ENCODE data around the gene ENAM. TPM values are rescaled to one million over a fixed set of nuclear protein-coding genes. Genes with fewer than 3 reads are reported as not detected.

The ENAM gene
- total and polyA plus RNA-seq, 2 of the 8 experiments (the other 6 are each of a cell fraction or from before 2014, with no cell fraction given), result not detected

- Histone ChIP-seq H3K9ac (replicated peaks in 1 of 4; ENCODE audit: extremely low read depth in 1 of 4, low read depth in 3 of 4, low read length in 3 of 4) (no peak overlapping the region), H2BK20ac (ENCODE audit: low read length) (no peak overlapping the region), H2AK5ac (ENCODE audit: low read depth, low read length) (no peak overlapping the region), H3K9me3 (ENCODE audit: insufficient read depth in 2 of 2, low read depth in 1 of 2, low read length in 1 of 2) (no peaks in the 10 kb centered on the region), H4K20me1 (replicated peaks in 1 of 2; ENCODE audit: control insufficient read depth in 1 of 2, insufficient read depth in 2 of 2, low read length in 2 of 2) (no peaks in the 10 kb centered on the region), H3K23me2 (ENCODE audit: low read depth, low read length) (no peaks in the 10 kb centered on the region; the same call in 1 of the 2 replicates), H4K5ac (ENCODE audit: insufficient read length, low read depth, low read length) (no peak overlapping the region), H3K18ac (ENCODE audit: extremely low read depth, low read length) (no peak overlapping the region), H2BK12ac (ENCODE audit: low read depth, low read length) (no peak overlapping the region), H3K4ac (replicated peaks; ENCODE audit: insufficient read length, low read depth, low read length) (no peak overlapping the region), H2BK120ac (replicated peaks; ENCODE audit: low read depth, low read length) (no peak overlapping the region), H3K27ac (ENCODE audit: low read depth, low read length) (no peak overlapping the region), H3K36me3 (ENCODE audit: control insufficient read depth in 2 of 4, insufficient read depth in 4 of 4, low read length in 3 of 4) (no peaks in the 10 kb centered on the region), H3K27me3 (replicated peaks in 1 of 4; ENCODE audit: control insufficient read depth in 3 of 4, extremely low read depth in 1 of 4, insufficient read depth in 3 of 4, low read length in 3 of 4) (no peaks in the 10 kb centered on the region), H3K23ac (ENCODE audit: insufficient read length) (no peak overlapping the region), H4K91ac (replicated peaks; ENCODE audit: insufficient read length, low read length) (no peak overlapping the region), H3K4me1 (replicated peaks in 1 of 4; ENCODE audit: control insufficient read depth in 3 of 4, insufficient read depth in 4 of 4, low read length in 3 of 4) (no peaks in the 10 kb centered on the region), H3K79me1 (ENCODE audit: low read depth, low read length) (no peaks in the 10 kb centered on the region), H3K56ac (replicated peaks; ENCODE audit: insufficient read length, low read depth, low read length) (no peak overlapping the region), H3K4me3 (ENCODE audit: extremely low read depth in 1 of 4, insufficient read depth in 2 of 4, low read depth in 3 of 4, low read length in 4 of 4) (no peak overlapping the region), H3K79me2 (ENCODE audit: control insufficient read depth in 1 of 2, insufficient read depth in 2 of 2, low read length in 2 of 2) (no peaks in the 10 kb centered on the region), H4K8ac (ENCODE audit: extremely low read depth, insufficient read depth, low read length) (no peak overlapping the region), H3K4me2 (ENCODE audit: insufficient read depth in 1 of 2, low read depth in 2 of 2, low read length in 2 of 2) (no peak overlapping the region), H2AFZ (ENCODE audit: low read length) (no peak overlapping the region), H3K14ac (ENCODE audit: insufficient read length) (no peak overlapping the region), H2BK15ac (ENCODE audit: low read length) (no peak overlapping the region), H2BK5ac (ENCODE audit: low read depth, low read length) (no peak overlapping the region)
- DNase-seq (ENCODE audit: low read depth in 1 of 2, low spot score in 2 of 2) (no peak), FAIRE-seq (no peak)
- 93% methylated on average over 1 of the region's 1 CpG; no CpG with 5 or more reads in 1 of the 2 experiments for WGBS, 2 experiments (ENCODE audit: extremely low coverage in 1 of 2, insufficient coverage in 1 of 2, insufficient read length in 1 of 2, insufficient replicate concordance in 2 of 2, low coverage in 1 of 2, low lambda C conversion rate in 2 of 2, missing lambda C conversion rate in 1 of 2)
- TF ChIP-seq JUN (IDR thresholded peaks at IDR 0.05; ENCODE audit: low read depth, low read length) (no peak), EP300 (IDR thresholded peaks at IDR 0.05; ENCODE audit: borderline replicate concordance in 1 of 2, low read depth in 2 of 2, low read length in 2 of 2) (no peak), POLR2A (IDR thresholded peaks at IDR 0.05; ENCODE audit: control extremely low read depth in 1 of 2, low read depth in 2 of 2, low read length in 2 of 2) (no peak), SAP30 (IDR thresholded peaks at IDR 0.05; ENCODE audit: insufficient read depth, insufficient replicate concordance, low read length) (no peak), EZH2 (IDR thresholded peaks at IDR 0.05; ENCODE audit: low read depth, low read length, severe bottlenecking) (no peak), POLR2AphosphoS5 (IDR thresholded peaks at IDR 0.05; ENCODE audit: low read depth, low read length) (no peak)
- ChIA-PET POLR2A (ENCODE audit: partially characterized antibody) (no interaction called here), CTCF (ENCODE audit: partially characterized antibody) (no interaction called here)
Measured at GRCh38 chr4:70674731-70675130, 46.2 kb downstream of the ENAM start.

Data from H1 (cell line).